ENCODE data around the gene GSTP1.

GRCh38 chr11:67572305-67572704, 11.3 kb upstream of the GSTP1 start:
- TF ChIP-seq CTCF (IDR thresholded peaks at IDR 0.05): no peak
- TF ChIP-seq POLR2A (IDR thresholded peaks at IDR 0.05): no peak

Data from testis (tissue), 2 donors.